B cell (primary cell): ENCODE measurements around the gene UQCC5. TPM values are rescaled to one million over a fixed set of nuclear protein-coding genes. Genes with fewer than 3 reads are reported as not detected.

Source experiments
- ATAC-seq: fragments of 200-7000 bp; cut with Tn5 transposase; one replicate; pipeline ENCODE4 v1.10.0; 2021; ENCODE audit warnings: low read depth, mild to moderate bottlenecking, moderate number of reproducible peaks, moderate library complexity
- CTCF ChIA-PET: fragments of 350-600 bp; sonication (Branson Sonifier 250); formaldehyde crosslinking; loops from one replicate; lab custom pipeline; 2021; ENCODE audit warnings: antibody characterized with exemption, inconsistent platforms; lab: Charles Lee
- POLR2A ChIA-PET: fragments of 350-600 bp; sonication (Branson Sonifier 250); formaldehyde crosslinking; loops from one replicate; lab custom pipeline; 2021; ENCODE audit warnings: antibody characterized with exemption; lab: Charles Lee
- DNase-seq: peaks from one replicate; pipeline ENCODE4 v3.0.0; 2013
- H2AFZ ChIP-seq: 2 replicates; pipeline ENCODE4 v1.6.1; 2012; ENCODE audit warnings: mild to moderate bottlenecking, low read depth, low read length; ENCODE audit not compliant: insufficient read depth, poor library complexity, severe bottlenecking
- H3K27ac ChIP-seq, 2 donors: 1 replicate in 1 of 2; 2 replicates in 1 of 2; pipeline ENCODE4 v1.5.1; 2012 to 2013; ENCODE audit warnings: low read length in 2 of 2, mild to moderate bottlenecking in 2 of 2, moderate library complexity in 1 of 2
- H3K27me3 ChIP-seq, 4 experiments: fragments of 200-600 bp in 1 of 4; sonication (generic) in 1 of 4; replicated peaks in 1 of 4; 1 replicate in 2 of 4; 2 replicates in 2 of 4; pipeline versions ENCODE4 v1.6.1 to v1.7.0; 2013 to 2016; ENCODE audit warnings: low read length in 3 of 4, mild to moderate bottlenecking in 2 of 4, mixed read lengths in 1 of 4, moderate library complexity in 1 of 4; ENCODE audit not compliant: insufficient read depth in 4 of 4, control insufficient read depth in 3 of 4; ENCODE audit errors: control extremely low read depth in 1 of 4
- H3K36me3 ChIP-seq, 2 experiments: replicated peaks in 1 of 2; 1 replicate in 1 of 2; 2 replicates in 1 of 2; pipeline versions ENCODE4 v1.6.1 to v1.7.1; 2013; ENCODE audit warnings: low read length in 1 of 2; ENCODE audit not compliant: insufficient read depth in 2 of 2, control insufficient read depth in 1 of 2; ENCODE audit errors: control extremely low read depth in 1 of 2, extremely low read depth in 1 of 2
- H3K4me1 ChIP-seq, 2 donors: fragments of 200-600 bp in 1 of 2; sonication (generic) in 1 of 2; 1 replicate in 1 of 2; 2 replicates in 1 of 2; pipeline versions ENCODE4 v1.5.1 to v1.6.1; 2013 to 2017; ENCODE audit warnings: low read length in 2 of 2; ENCODE audit not compliant: control insufficient read depth in 2 of 2, insufficient read depth in 2 of 2
- H3K4me2 ChIP-seq: replicated peaks from 2 replicates; pipeline ENCODE3; 2012; ENCODE audit warnings: mild to moderate bottlenecking, low read depth, low read length; ENCODE audit not compliant: poor library complexity, severe bottlenecking
- H3K4me3 ChIP-seq, 5 experiments: fragments of 200-600 bp in 1 of 5; sonication (generic) in 1 of 5; 1 replicate in 3 of 5; 2 replicates in 2 of 5; pipeline versions ENCODE4 v1.5.1 to v1.7.0; 2011 to 2016; ENCODE audit warnings: low read length in 4 of 5, mild to moderate bottlenecking in 4 of 5, low read depth in 2 of 5, control low read depth in 1 of 5, moderate library complexity in 1 of 5; ENCODE audit not compliant: insufficient read depth in 1 of 5; ENCODE audit errors: control extremely low read depth in 1 of 5, extremely low read depth in 1 of 5
- H3K79me2 ChIP-seq: fragments of 200-600 bp; sonication (generic); one replicate; pipeline ENCODE4 v1.6.0; 2016; ENCODE audit warnings: low read length; ENCODE audit not compliant: control insufficient read depth, insufficient read depth
- H3K9ac ChIP-seq: fragments of 200-600 bp; sonication (generic); 2 replicates; pipeline ENCODE4 v1.6.1; 2017; ENCODE audit warnings: mild to moderate bottlenecking, low read length, moderate library complexity
- H3K9me3 ChIP-seq, 3 donors: one replicate each; pipeline versions ENCODE4 v1.6.1 to v1.7.1; 2013; ENCODE audit warnings: low read length in 2 of 3; ENCODE audit not compliant: control insufficient read depth in 2 of 3, insufficient read depth in 1 of 3; ENCODE audit errors: control extremely low read depth in 1 of 3
- H4K20me1 ChIP-seq: 2 replicates; pipeline ENCODE4 v1.6.0; 2012; ENCODE audit warnings: mild to moderate bottlenecking, low read length; ENCODE audit not compliant: insufficient read depth, control insufficient read depth, poor library complexity, severe bottlenecking
- H3K27ac Mint-ChIP-seq: one replicate; pipeline ENCODE4 v1.8.0; 2021; ENCODE audit warnings: mixed read lengths
- H3K27me3 Mint-ChIP-seq: one replicate; pipeline ENCODE4 v1.8.0; 2021; ENCODE audit warnings: mixed read lengths
- H3K4me1 Mint-ChIP-seq: one replicate; pipeline ENCODE4 v1.8.0; 2021; ENCODE audit warnings: mixed read lengths
- H3K4me3 Mint-ChIP-seq: one replicate; pipeline ENCODE4 v1.8.0; 2021; ENCODE audit warnings: mixed read lengths
- H3K9me3 Mint-ChIP-seq: one replicate; pipeline ENCODE4 v1.8.0; 2022; ENCODE audit warnings: mixed read lengths; ENCODE audit not compliant: insufficient read depth
- EZH2 ChIP-seq: IDR thresholded peaks from 2 replicates; pipeline ENCODE4 v1.6.1; 2012; ENCODE audit warnings: borderline replicate concordance, low read depth, mild to moderate bottlenecking, moderate library complexity, low read length; ENCODE audit not compliant: insufficient read depth, poor library complexity, severe bottlenecking
- WGBS: methylation state at CpG from one replicate; pipeline ENCODE4 v1.1.5; 2013; ENCODE audit warnings: missing lambda C conversion rate; ENCODE audit not compliant: insufficient coverage; 5-methylcytosine and 5-hydroxymethylcytosine counted together
- intact Hi-C: fragments of 100-400 bp; cut with micrococcal nuclease; formaldehyde crosslinking; loops from one replicate; pipeline ENCODE4 v1.10.0; 2022
- polyA plus RNA-seq: library from polyadenylated mRNA; depleted of rRNA; stranded (reverse); fragments of >200 nt; gene quantifications from 2 replicates; pipeline ENCODE4 v1.2.3, GENCODE V29; 2012
- total RNA-seq, 2 donors: library from RNA; stranded (reverse); fragments of 120-200 nt in 1 of 2; gene quantifications; 1 replicate in 1 of 2; 2 replicates in 1 of 2; pipeline versions ENCODE4 v1.2.3 to v1.2.4, GENCODE V29; 2013 to 2022
- TF ChIP-seq, protein P1 (sequence below): fragments of 200-600 bp; IDR thresholded peaks from one replicate; pipeline ENCODE4 v1.8.0; 2022; ENCODE audit warnings: antibody characterized with exemption, mild to moderate bottlenecking

The UQCC5 gene
- total and polyA plus RNA-seq, 2 donors (not counting 1 experiment from before 2014, with no cell fraction given), result 1.1 to 10.3 TPM

DNA sequence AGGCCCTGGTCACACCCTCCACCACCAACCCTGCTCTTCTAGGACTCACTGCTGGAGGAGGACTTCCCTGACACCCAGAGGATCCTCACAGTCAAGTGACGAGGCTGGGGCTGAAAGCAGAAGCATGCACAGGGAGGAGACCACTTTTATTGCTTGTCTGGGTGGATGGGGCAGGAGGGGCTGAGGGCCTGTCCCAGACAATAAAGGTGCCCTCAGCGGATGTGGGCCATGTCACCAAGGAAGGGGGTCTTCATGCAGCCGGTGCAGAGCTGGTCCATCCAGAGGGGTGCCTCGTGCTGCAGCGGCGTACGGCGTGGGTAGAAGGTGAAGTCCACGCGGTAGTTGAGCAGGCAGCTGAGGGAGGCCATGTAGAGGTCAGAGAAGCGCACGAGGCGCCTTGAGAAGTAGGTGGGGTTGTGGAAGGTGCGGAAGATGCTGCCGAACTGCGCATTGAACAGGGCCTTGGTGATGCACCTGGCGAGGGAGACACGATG, 12.1 kb upstream of the UQCC5 start:
- Mint-ChIP-seq H3K4me3 (no peak overlapping the region), H3K27me3 (no peaks in the 10 kb centered on the region), H3K4me1 (no peaks in the 10 kb centered on the region), H3K27ac (no peak overlapping the region), H3K9me3 (no peaks in the 10 kb centered on the region)
- Histone ChIP-seq H2AFZ (no peak overlapping the region), H3K36me3 (no peaks in the 10 kb centered on the region), H3K9ac (no peak overlapping the region), H4K20me1 (no peaks in the 10 kb centered on the region), H3K27me3 (no peaks in the 10 kb centered on the region), H3K4me3 (no peak overlapping the region), H3K4me2 (no peak overlapping the region), H3K79me2 (no peaks in the 10 kb centered on the region), H3K9me3 (no peaks in the 10 kb centered on the region), H3K27ac (no peak overlapping the region), H3K4me1 (no peaks in the 10 kb centered on the region)
- DNase-seq (no peak), ATAC-seq (no peak)
- ChIA-PET CTCF (no interaction called here), POLR2A (no interaction called here)
- WGBS, result 96% methylated on average over 17 of the region's 18 CpGs
- TF ChIP-seq, protein P1, sequence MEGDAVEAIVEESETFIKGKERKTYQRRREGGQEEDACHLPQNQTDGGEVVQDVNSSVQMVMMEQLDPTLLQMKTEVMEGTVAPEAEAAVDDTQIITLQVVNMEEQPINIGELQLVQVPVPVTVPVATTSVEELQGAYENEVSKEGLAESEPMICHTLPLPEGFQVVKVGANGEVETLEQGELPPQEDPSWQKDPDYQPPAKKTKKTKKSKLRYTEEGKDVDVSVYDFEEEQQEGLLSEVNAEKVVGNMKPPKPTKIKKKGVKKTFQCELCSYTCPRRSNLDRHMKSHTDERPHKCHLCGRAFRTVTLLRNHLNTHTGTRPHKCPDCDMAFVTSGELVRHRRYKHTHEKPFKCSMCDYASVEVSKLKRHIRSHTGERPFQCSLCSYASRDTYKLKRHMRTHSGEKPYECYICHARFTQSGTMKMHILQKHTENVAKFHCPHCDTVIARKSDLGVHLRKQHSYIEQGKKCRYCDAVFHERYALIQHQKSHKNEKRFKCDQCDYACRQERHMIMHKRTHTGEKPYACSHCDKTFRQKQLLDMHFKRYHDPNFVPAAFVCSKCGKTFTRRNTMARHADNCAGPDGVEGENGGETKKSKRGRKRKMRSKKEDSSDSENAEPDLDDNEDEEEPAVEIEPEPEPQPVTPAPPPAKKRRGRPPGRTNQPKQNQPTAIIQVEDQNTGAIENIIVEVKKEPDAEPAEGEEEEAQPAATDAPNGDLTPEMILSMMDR, result no peak
- TF ChIP-seq EZH2, result no peak
- intact Hi-C loops, result no loop called here

DNA sequence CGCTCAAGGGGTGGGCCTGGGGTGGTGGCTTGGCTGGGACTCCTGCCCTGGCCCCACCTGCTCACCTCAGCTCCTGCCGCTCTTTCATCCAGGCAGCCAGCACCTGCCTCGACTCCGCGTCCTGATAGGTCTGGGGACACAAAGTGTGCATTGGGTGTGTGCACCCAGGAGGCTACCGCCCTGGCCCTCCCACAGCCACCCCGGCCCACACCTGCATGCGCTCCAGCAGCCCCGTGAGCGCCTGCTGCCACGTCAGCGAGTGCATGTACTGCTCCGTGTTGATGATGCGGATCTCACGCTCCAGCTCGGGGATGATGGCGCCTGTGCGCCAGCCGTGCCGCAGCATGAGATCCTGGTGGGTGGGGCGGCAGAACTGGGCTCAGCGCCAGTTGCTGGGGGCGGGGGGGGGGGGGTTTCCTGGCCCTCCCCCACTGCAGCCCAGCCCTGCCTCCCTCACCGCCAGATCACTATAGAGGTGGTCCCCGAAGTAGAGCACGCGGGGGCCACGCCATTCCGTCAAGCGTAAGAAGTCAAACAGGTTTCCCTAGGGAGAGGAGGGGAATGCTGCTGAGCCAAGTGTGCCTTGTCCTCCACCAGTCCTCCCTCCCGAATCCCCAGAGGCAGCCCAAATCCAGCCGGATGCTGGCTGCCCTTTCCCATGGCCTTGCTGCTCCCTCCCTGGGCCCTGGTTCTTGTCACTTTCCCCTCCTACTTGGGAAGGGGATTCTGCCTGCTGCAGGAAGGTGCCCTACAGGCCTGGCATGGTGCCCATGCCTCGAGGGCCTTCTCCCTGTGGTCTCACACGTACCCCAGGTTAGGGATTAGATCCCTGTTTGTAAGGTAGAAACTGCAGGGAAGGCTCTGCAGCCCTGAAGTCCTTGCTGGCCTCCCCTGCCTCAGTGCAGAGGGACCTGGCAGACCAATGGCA, 11.4 kb upstream of the UQCC5 start:
- Mint-ChIP-seq H3K9me3 (no peaks in the 10 kb centered on the region), H3K27ac (no peak overlapping the region), H3K4me3 (no peak overlapping the region), H3K27me3 (no peaks in the 10 kb centered on the region), H3K4me1 (no peaks in the 10 kb centered on the region)
- Histone ChIP-seq H2AFZ (no peak overlapping the region), H3K9me3 (no peaks in the 10 kb centered on the region), H3K4me1 (no peaks in the 10 kb centered on the region), H3K27me3 (no peaks in the 10 kb centered on the region), H3K4me2 (no peak overlapping the region), H3K27ac (no peak overlapping the region), H3K79me2 (no peaks in the 10 kb centered on the region), H3K4me3 (no peak overlapping the region), H3K9ac (no peak overlapping the region), H3K36me3 (no peaks in the 10 kb centered on the region), H4K20me1 (no peaks in the 10 kb centered on the region)
- whole genome bisulfite sequencing, result 96% methylated on average over 21 of the region's 34 CpGs
- no peak for DNase-seq
- CTCF ChIA-PET, result no interaction called here
- intact Hi-C loops, result no loop called here
- TF ChIP-seq, protein P1, result no peak
- no peak for TF ChIP-seq EZH2
- ATAC-seq, result no peak
- POLR2A ChIA-PET, result no interaction called here
